Skin epidermis (tissue), 12 donors: ENCODE measurements around the gene CD8B.

Experiments
- H3K27ac ChIP-seq, 21 experiments: fragments of 200-600 bp; sonication (generic) in 11 of 21; one replicate each; pipeline ENCODE4 v1.5.0; 2020; ENCODE audit warnings: mild to moderate bottlenecking in 3 of 21, inconsistent platforms in 2 of 21, moderate library complexity in 2 of 21
- H3K4me3 ChIP-seq, 7 experiments: fragments of 200-600 bp; sonication (generic) in 2 of 7; one replicate each; pipeline ENCODE4 v1.5.0; 2020; ENCODE audit warnings: inconsistent platforms in 2 of 7, mild to moderate bottlenecking in 2 of 7, moderate library complexity in 1 of 7

CD8B gene

GRCh38 chr2:86782748-86783147 lies 78.9 kb downstream of the CD8B start:
- no peak overlapping the region for H3K27ac ChIP-seq
- no peak overlapping the region for H3K4me3 ChIP-seq

- Histone ChIP-seq H3K4me3 (no peak overlapping the region), H3K27ac (no peak overlapping the region)
Observed at GRCh38 chr2:86781363-86781762, 80.3 kb downstream of the CD8B start.

- H3K4me3 ChIP-seq: no peak overlapping the region
- H3K27ac ChIP-seq: no peak overlapping the region
Observed at GRCh38 chr2:86779971-86780370, 81.7 kb downstream of the CD8B start.

- Histone ChIP-seq H3K27ac (no peak overlapping the region), H3K4me3 (no peak overlapping the region)
Observed at GRCh38 chr2:86778957-86779356, 82.7 kb downstream of the CD8B start.

- H3K27ac ChIP-seq: no peak overlapping the region
- no peak overlapping the region for H3K4me3 ChIP-seq
Observed at GRCh38 chr2:86776532-86776931, 85.2 kb downstream of the CD8B start.

- no peak overlapping the region for H3K4me3 ChIP-seq
- H3K27ac ChIP-seq: no peak overlapping the region
Observed at GRCh38 chr2:86775338-86775737, 86.3 kb downstream of the CD8B start.

GRCh38 chr2:86774862-86775261 lies 86.8 kb downstream of the CD8B start:
- Histone ChIP-seq H3K4me3 (no peak overlapping the region), H3K27ac (no peak overlapping the region)

- Histone ChIP-seq H3K27ac (no peak overlapping the region), H3K4me3 (no peak overlapping the region)
Observed at GRCh38 chr2:86772611-86773010, 89.1 kb downstream of the CD8B start.

GRCh38 chr2:86770816-86771301 lies 90.8 kb downstream of the CD8B start:
- no peak overlapping the region for H3K4me3 ChIP-seq
- no peak overlapping the region for H3K27ac ChIP-seq

- no peak overlapping the region for H3K4me3 ChIP-seq
- no peak overlapping the region for H3K27ac ChIP-seq
Observed at GRCh38 chr2:86769838-86770237, 91.8 kb downstream of the CD8B start.

- Histone ChIP-seq H3K4me3 (no peak overlapping the region), H3K27ac (no peak overlapping the region)
Observed at GRCh38 chr2:86768189-86768949, 93.3 kb downstream of the CD8B start.
